NCI-H524 (cell line): Measurements from ENCODE around the gene PCDHGA2.
"Not testable (repeated sequence)": the region's sequence is repeated elsewhere in the genome, so short reads cannot be mapped to it uniquely, and the experiment has no call there.

Experiments
- DNase-seq, 2 experiments: peaks; one replicate each; lab custom pipeline; 2025; lab: John Stamatoyannopoulos, UW

Gene PCDHGA2

GRCh38 chr5:141382469-141383294 lies 44.1 kb downstream of the PCDHGA2 start, which contains the start of gene PCDHGA7:
Gene PCDHGA7 (plus strand): TSS chr5:141382742. CDS start chr5:141382900, 158 bp downstream.
- no peak for DNase-seq

GRCh38 chr5:141383345-141383744 lies 44.8 kb downstream of the PCDHGA2 start:
- no peak for DNase-seq

GRCh38 chr5:141384471-141385267 lies 46.1 kb downstream of the PCDHGA2 start:
- no peak for DNase-seq

GRCh38 chr5:141387557-141388311 lies 49.2 kb downstream of the PCDHGA2 start, which contains the start of gene PCDHGB4:
Gene PCDHGB4 (plus strand): TSS chr5:141387698. CDS start chr5:141387885, 187 bp downstream.
- DNase-seq: not testable (repeated sequence)

GRCh38 chr5:141388661-141389060 lies 50.1 kb downstream of the PCDHGA2 start:
- no peak for DNase-seq

GRCh38 chr5:141389153-141390042 lies 50.8 kb downstream of the PCDHGA2 start:
- no peak for DNase-seq

- DNase-seq: no peak
Measured at GRCh38 chr5:141392429-141393198, 54.1 kb downstream of the PCDHGA2 start, which contains the start of gene PCDHGA8. Gene PCDHGA8 (plus strand): TSS chr5:141392633. CDS start chr5:141392814, 181 bp downstream.
